Neutrophil (primary cell): ENCODE results near the gene TMEM181.
"Not testable (repeated sequence)": the region's sequence is repeated elsewhere in the genome, so short reads cannot be mapped to it uniquely, and the experiment has no call there.

Source experiments
- H3K27ac ChIP-seq: fragments of 200-600 bp; sonication (generic); 2 replicates; pipeline ENCODE4 v1.5.1; 2016; ENCODE audit warnings: mild to moderate bottlenecking, moderate library complexity
- H3K27me3 ChIP-seq: fragments of 200-600 bp; sonication (generic); 2 replicates; pipeline ENCODE4 v1.6.0; 2016; ENCODE audit warnings: mild to moderate bottlenecking
- H3K36me3 ChIP-seq: fragments of 200-600 bp; sonication (generic); 2 replicates; pipeline ENCODE4 v1.5.1; 2017
- H3K4me1 ChIP-seq, 2 experiments: fragments of 200-600 bp in 1 of 2; sonication (generic) in 1 of 2; 1 replicate in 1 of 2; 2 replicates in 1 of 2; pipeline versions ENCODE4 v1.5.1 to v1.6.1; 2013 to 2016; ENCODE audit warnings: low read depth in 1 of 2, low read length in 1 of 2, mild to moderate bottlenecking in 1 of 2, moderate library complexity in 1 of 2; ENCODE audit not compliant: control insufficient read depth in 1 of 2, insufficient read depth in 1 of 2
- H3K4me3 ChIP-seq, 2 experiments: fragments of 200-600 bp in 1 of 2; sonication (generic) in 1 of 2; 1 replicate in 1 of 2; 2 replicates in 1 of 2; pipeline ENCODE4 v1.5.1; 2013 to 2016; ENCODE audit warnings: low read depth in 1 of 2, low read length in 1 of 2, mild to moderate bottlenecking in 1 of 2, moderate library complexity in 1 of 2
- H3K9me3 ChIP-seq: fragments of 200-600 bp; sonication (generic); 2 replicates; pipeline ENCODE4 v1.5.1; 2016
- TF ChIP-seq, protein P1 (sequence below): fragments of 200-600 bp; sonication (generic); IDR thresholded peaks from 2 replicates; pipeline ENCODE4 v1.5.1; 2016; ENCODE audit warnings: antibody characterized with exemption

Gene TMEM181

DNA sequence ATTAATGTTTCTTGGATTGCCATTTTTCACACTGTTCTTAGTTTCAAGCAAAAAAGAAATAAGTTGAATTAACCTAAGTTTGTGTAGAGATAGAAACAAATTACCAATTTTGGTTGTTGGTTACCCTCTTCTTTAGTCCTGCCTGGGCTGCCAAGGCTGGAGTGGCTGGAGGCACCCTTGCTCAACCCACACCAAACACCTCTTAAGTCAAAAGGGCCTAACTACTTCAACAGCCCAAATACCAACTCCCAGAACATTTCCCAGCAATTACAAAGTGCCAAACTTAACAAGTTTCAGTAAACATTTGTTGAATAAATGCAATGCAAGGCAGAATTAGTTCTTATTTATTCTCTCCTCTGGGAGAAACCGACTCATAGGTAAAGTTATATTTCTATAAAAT lies 38.1 kb upstream of the TMEM181 start:
- Histone ChIP-seq H3K36me3 (no peaks in the 10 kb centered on the region), H3K27ac (no peak overlapping the region), H3K27me3 (peaks cover 68% of the 10 kb centered on the region), H3K4me3 (no peak overlapping the region), H3K4me1 (no peaks in the 10 kb centered on the region), H3K9me3 (no peaks in the 10 kb centered on the region)
- TF ChIP-seq, protein P1, sequence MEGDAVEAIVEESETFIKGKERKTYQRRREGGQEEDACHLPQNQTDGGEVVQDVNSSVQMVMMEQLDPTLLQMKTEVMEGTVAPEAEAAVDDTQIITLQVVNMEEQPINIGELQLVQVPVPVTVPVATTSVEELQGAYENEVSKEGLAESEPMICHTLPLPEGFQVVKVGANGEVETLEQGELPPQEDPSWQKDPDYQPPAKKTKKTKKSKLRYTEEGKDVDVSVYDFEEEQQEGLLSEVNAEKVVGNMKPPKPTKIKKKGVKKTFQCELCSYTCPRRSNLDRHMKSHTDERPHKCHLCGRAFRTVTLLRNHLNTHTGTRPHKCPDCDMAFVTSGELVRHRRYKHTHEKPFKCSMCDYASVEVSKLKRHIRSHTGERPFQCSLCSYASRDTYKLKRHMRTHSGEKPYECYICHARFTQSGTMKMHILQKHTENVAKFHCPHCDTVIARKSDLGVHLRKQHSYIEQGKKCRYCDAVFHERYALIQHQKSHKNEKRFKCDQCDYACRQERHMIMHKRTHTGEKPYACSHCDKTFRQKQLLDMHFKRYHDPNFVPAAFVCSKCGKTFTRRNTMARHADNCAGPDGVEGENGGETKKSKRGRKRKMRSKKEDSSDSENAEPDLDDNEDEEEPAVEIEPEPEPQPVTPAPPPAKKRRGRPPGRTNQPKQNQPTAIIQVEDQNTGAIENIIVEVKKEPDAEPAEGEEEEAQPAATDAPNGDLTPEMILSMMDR, result no peak

DNA sequence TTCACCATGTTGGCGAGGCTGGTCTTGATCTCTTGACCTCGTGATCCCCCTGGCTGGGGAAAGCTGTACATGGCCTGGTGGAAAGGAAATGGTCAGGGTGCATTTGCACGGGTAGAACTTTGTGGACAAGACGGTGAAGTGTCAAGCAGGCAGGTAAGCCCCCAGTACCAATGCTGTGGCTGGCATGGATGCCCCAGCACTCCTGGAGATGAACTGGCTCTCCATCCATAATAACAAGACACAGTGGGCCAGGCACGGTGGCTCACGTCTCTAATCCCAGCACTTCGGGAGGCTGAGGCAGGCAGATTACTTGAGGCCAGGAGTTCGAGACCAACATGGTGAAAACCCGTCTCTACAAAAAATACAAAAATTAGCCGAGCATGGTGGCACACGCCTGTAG lies 37.3 kb upstream of the TMEM181 start:
- no peaks in the 10 kb centered on the region for H3K9me3 ChIP-seq
- TF ChIP-seq, protein P1, result no peak
- no peak overlapping the region for H3K4me3 ChIP-seq
- H3K36me3 ChIP-seq, result no peaks in the 10 kb centered on the region
- H3K4me1 ChIP-seq, result no peaks in the 10 kb centered on the region
- no peak overlapping the region for H3K27ac ChIP-seq
- peaks cover 60% of the 10 kb centered on the region for H3K27me3 ChIP-seq

DNA sequence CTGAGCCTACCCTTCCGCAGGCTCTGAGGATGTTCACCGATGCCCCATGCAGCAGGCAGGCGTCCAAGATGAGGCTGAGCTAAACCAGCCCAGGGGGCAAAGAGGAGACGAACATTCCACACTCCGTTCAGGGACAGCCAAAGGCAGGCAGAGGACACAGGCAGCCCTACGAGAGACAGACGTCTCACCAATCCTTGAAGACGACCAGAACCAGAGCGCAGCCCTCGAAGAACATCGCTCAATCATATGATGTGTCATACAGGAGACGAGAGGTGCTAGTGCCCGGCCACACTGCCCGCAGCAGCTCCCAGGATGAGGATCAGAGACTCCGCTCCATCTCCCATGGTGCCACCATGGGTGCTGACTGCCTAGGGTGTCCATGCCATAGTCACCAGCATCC lies 35.6 kb upstream of the TMEM181 start:
- H3K9me3 ChIP-seq, result no peaks in the 10 kb centered on the region
- H3K4me1 ChIP-seq, result no peaks in the 10 kb centered on the region
- H3K4me3 ChIP-seq, result no peak overlapping the region
- TF ChIP-seq, protein P1, result no peak
- no peak overlapping the region for H3K27ac ChIP-seq
- H3K27me3 ChIP-seq, result peaks cover 43% of the 10 kb centered on the region
- no peaks in the 10 kb centered on the region for H3K36me3 ChIP-seq

DNA sequence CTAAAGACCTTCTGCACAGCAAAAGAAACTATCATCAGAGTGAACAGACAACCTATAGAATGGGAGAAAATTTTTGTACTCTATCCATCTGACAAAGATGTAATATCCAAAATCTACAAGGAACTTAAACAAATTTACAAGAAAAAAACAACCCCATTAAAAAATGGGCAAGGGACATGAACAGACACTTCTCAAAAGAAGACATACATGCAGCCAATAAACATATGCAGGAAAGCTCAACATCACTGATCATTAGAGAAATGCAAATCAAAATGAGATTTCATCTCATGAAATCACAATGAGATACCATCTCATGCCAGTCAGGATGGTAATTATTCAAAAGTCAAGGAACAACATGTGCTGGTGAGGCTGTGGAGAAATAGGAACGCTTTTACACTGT lies 32.0 kb upstream of the TMEM181 start:
- H3K9me3 ChIP-seq, H3K4me1 ChIP-seq, H3K27ac ChIP-seq, H3K4me3 ChIP-seq, H3K36me3 ChIP-seq: not testable (repeated sequence)
- peaks cover 28% of the 10 kb centered on the region for H3K27me3 ChIP-seq

DNA sequence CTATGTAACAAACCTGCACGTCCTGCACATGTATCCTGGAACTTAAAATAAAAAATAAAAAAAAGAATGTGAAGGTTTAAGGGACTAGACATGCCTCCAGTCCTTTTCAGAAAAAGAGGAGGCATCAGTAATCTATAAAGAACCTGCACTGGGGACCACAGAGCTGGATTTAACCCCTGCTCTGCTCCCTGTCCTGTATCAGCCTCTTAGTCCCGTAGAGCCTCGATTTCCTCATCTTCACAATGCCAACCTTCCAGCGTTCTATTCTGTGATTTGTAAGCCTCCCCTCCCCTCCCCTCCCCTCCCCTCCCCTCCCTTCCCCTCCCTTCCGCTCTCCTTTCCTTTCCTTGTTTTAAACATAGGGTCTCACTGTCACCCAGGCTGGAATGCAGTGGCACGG lies 31.1 kb upstream of the TMEM181 start:
- Histone ChIP-seq H3K27ac (no peak overlapping the region), H3K27me3 (peaks cover 35% of the 10 kb centered on the region), H3K36me3 (no peaks in the 10 kb centered on the region), H3K4me3 (no peak overlapping the region), H3K9me3 (no peaks in the 10 kb centered on the region), H3K4me1 (no peaks in the 10 kb centered on the region)
- TF ChIP-seq, protein P1, result no peak

DNA sequence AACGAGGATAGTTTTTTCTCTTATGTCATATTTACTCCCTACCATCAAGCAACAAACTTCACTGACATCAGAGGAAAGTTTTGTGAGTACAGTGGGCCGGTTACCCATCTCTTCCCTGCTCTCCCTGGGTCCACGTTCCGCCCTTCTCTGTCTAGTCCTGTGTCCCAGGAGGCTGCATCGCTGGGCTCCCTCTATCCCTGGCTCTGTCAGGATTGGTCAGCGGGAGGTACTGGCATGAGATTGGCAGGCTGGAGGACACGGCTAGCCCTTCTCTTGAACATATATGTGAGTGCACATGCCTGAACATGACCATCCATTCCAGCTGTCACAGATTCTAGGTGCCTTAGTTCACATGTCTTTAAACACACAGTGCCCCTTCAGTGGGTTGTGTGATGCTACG lies 30.3 kb upstream of the TMEM181 start:
- Histone ChIP-seq H3K9me3 (no peaks in the 10 kb centered on the region), H3K27me3 (peaks cover 43% of the 10 kb centered on the region), H3K4me3 (no peak overlapping the region), H3K27ac (no peak overlapping the region), H3K4me1 (no peaks in the 10 kb centered on the region), H3K36me3 (no peaks in the 10 kb centered on the region)
- TF ChIP-seq, protein P1, result no peak
